Measurements from ENCODE around the gene AP1S1.
"Not testable (repeated sequence)": the region's sequence is repeated elsewhere in the genome, so short reads cannot be mapped to it uniquely, and the experiment has no call there.

AP1S1 gene

GRCh38 chr7:101125989-101126650, 28.2 kb upstream of the AP1S1 start:
- ATAC-seq = no peak

GRCh38 chr7:101126651-101127459, 27.4 kb upstream of the AP1S1 start, which contains the start of gene SERPINE1:
SERPINE1 (plus strand) TSS chr7:101127104; CDS start chr7:101128394, 1,290 bp downstream.
- ATAC-seq = peak; percentile 55 to 75

GRCh38 chr7:101127460-101128039, 26.7 kb upstream of the AP1S1 start:
- ATAC-seq = no peak

- ATAC-seq = no peak
These were observed 26.0 kb upstream of the AP1S1 start for GRCh38 chr7:101128040-101128834.

- ATAC-seq = no peak
These were observed 24.6 kb upstream of the AP1S1 start for GRCh38 chr7:101129603-101130117.

DNA sequence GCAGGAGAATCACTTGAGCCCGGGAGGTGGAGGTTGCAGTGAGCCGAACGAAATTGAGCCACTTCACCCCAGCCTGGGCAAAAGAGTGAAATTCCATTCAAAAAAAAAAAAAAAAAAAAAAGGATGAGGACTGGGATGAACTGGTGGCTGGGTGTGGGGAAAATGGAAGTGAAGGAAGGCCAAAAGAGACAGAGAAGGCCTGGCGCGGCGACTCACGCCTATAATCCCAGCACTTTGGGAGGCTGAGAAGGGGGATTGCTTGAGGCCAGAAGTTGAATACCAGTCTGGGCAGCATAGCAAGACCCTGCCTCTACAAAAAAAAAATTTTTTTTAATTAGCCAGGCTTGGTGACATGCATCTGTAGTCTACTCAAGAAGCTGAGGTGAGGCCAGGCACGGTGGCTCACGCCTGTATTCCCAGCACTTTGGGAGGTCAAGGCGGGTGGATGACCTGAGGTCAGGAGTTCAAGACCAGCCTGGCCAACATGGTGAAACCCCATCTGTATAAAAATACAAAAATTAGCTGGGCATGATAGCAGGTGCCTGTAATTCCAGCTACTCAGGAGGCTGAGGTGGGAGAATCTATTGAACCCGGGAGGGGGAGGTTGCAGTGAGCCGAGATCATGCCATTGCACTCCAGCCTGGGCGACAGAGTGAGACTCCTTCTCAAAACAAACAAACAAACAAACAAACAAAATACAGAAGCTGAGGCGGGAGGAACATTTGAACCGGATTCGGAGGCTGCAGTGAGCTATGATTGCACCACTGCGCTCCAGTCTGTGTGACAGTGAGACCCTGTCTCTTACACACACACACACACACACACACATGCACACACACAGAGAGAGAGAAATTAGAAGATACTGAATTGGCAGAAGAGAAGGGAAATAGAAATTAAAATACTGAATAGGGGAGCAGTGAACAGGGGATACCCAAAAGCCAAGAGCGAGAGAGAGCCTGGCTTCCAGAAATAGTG, 21.4 kb upstream of the AP1S1 start:
- not testable (repeated sequence) for ATAC-seq

DNA sequence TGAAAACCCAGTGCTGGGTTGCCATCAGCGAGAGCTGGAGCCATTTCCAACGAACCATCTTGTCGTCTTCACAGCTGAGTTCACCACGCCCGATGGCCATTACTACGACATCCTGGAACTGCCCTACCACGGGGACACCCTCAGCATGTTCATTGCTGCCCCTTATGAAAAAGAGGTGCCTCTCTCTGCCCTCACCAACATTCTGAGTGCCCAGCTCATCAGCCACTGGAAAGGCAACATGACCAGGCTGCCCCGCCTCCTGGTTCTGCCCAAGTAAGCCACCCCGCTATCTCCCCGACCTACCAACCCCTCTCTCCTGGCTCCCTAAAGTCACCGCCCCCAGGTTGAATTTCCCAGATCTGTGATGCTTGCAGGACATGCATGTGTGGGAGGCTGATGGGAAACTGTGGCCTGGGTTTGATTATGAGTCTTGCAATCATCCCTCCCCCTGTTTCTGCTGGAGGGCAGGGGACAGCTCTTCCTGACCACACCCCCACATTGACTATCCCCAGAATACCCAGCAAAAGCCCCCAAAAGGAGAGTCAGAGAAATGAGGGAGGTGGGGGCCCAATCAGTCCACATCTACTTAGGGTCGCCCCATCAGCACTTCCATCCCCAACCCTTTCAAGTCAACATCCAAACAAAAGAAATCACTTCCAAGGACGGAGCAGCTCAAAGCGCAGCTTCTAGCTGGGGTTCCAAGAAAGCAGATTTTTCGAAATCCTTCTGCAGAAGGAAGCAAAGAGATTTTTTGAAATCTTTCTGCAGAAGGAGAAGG, 20.5 kb upstream of the AP1S1 start:
- no peak for ATAC-seq

- ATAC-seq = no peak
These were observed 19.8 kb upstream of the AP1S1 start for GRCh38 chr7:101134399-101134980.

GRCh38 chr7:101137651-101138212, 16.5 kb upstream of the AP1S1 start:
- no peak for ATAC-seq

DNA sequence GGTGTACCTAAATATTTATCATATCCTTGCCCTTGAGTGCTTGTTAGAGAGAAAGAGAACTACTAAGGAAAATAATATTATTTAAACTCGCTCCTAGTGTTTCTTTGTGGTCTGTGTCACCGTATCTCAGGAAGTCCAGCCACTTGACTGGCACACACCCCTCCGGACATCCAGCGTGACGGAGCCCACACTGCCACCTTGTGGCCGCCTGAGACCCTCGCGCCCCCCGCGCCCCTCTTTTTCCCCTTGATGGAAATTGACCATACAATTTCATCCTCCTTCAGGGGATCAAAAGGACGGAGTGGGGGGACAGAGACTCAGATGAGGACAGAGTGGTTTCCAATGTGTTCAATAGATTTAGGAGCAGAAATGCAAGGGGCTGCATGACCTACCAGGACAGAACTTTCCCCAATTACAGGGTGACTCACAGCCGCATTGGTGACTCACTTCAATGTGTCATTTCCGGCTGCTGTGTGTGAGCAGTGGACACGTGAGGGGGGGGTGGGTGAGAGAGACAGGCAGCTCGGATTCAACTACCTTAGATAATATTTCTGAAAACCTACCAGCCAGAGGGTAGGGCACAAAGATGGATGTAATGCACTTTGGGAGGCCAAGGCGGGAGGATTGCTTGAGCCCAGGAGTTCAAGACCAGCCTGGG, 15.9 kb upstream of the AP1S1 start:
- peak; percentile 91 to 92 for ATAC-seq

DNA sequence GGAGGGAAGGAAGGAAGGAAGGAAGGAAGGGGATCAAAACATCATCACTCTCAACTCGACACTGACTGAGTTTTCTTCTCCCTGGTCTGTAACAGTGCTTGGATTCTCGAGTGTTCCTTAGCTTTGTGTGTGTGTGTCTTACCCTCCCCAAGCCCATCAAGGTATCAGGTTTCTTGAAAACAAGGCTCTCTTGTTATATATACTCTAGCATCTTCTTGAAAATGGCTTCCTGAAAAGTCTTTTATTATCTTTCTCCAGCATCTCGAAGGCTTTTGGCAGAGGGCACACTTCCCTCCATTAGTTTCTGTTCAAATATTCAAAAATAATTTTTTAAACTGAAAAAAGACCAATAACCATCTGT, 14.0 kb upstream of the AP1S1 start:
- ATAC-seq = no peak

- ATAC-seq = no peak
These were observed 13.4 kb upstream of the AP1S1 start for GRCh38 chr7:101140746-101141382.

DNA sequence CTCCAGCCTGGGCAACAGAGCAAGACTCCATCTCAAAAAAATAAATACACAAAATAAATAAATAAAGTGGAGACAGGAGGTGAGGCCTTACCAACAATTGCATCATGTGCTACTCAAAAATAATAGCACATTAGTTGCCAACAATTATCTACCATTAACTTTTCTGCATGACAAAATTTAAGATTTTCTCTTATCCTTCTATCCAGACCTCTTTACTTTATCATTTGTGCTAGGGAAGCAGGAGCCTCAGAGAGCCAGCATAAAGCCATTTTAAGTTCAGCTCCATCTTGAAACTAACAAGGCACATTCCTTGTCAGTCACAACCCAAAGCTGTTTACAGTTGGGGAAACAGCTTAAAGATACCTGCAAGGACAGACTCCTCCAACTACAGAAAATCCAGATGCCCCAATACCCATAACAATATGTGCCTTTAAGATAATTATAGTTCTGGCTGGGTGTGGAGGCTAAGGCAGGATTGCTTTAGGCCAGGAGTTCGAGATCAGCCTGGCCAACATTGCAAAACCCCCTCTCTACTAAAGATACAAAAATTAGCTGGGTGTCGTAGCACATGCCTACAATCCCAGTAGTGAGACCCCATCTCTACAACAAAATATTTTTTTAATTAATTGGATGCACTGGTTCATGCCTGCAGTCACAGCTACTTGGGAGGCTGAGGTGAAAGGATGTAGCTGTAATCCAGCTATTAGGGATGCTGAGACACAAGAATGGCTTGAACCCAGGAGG, 2.2 kb upstream of the AP1S1 start:
- ATAC-seq = no peak

GRCh38 chr7:101154693-101155102, 422 bp downstream of the AP1S1 start:
- ATAC-seq = peak; percentile 22 to 36

- no peak for ATAC-seq
These were observed 1.0 kb downstream of the AP1S1 start for GRCh38 chr7:101155303-101155702.

GRCh38 chr7:101156277-101156676, 2.0 kb downstream of the AP1S1 start:
- ATAC-seq = no peak

DNA sequence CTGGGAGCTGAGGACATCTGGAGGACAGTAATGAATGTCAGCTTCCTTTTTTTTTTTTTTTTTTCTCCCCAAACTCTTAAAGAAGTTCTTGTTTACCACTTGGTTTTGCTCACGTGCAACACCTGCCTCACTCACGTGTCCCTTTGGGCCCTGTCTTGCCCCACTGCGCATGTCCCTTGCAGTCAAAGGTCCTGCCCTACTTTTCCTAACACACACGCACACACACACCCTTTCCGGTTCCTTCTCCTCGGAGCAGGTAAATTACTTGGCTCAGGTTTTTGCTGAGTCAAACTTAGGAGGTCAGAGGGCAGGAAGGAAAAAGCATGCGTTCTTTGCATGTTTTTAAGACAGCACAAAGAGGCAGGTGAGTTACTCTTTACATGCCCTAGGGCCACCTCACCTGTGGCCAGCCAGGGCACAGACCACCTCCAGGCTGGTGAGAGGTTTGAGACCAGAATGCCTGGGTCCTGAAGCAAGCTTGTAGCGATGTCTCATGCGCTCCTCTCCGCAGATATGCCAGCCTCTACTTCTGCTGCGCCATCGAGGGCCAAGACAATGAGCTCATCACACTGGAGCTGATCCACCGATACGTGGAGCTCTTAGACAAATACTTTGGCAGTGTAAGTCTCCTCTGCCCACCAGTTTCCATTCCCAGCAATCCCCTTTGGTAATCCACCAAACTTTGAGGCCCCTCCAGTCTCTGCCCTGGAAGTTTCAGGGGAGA, 2.8 kb downstream of the AP1S1 start:
- ATAC-seq = no peak
